T-cell (primary cell): ENCODE results near the gene NOP10. TPM values are rescaled to one million over a fixed set of nuclear protein-coding genes. Genes with fewer than 3 reads are reported as not detected.

Source experiments
- ATAC-seq, 4 experiments: fragments of 200-7000 bp in 3 of 4; fragments of 150-1000 bp in 1 of 4; cut with Tn5 transposase; replicated peaks in 1 of 4; 1 replicate in 3 of 4; 2 replicates in 1 of 4; pipeline ENCODE4 v1.10.0; 2021; ENCODE audit warnings: moderate library complexity in 3 of 4, mild to moderate bottlenecking in 2 of 4, moderate number of reproducible peaks in 1 of 4
- CTCF ChIA-PET, 2 donors: fragments of 300-600 bp; sonication (Branson Sonifier 250); formaldehyde crosslinking; loops; one replicate each; lab custom pipeline; 2022; ENCODE audit warnings: antibody characterized with exemption in 2 of 2; lab: Charles Lee
- POLR2A ChIA-PET, 2 donors: fragments of 300-600 bp; sonication (Branson Sonifier 250); formaldehyde crosslinking; loops; one replicate each; lab custom pipeline; 2022; ENCODE audit warnings: antibody characterized with exemption in 2 of 2; lab: Charles Lee
- DNase-seq, 35 experiments: peaks; one replicate each; pipeline versions ENCODE4 v3.0.0 to v3.0.0-alpha.2; 2013 to 2023
- H3K27ac ChIP-seq: one replicate; pipeline ENCODE4 v1.5.1; 2013; ENCODE audit warnings: low read length
- H3K27me3 ChIP-seq, 2 experiments: replicated peaks in 1 of 2; 1 replicate in 1 of 2; 2 replicates in 1 of 2; pipeline versions ENCODE4 v1.6.1 to v1.7.0; 2013; ENCODE audit warnings: low read length in 1 of 2, mixed read lengths in 1 of 2; ENCODE audit not compliant: control insufficient read depth in 2 of 2, insufficient read depth in 2 of 2; ENCODE audit errors: extremely low read depth in 1 of 2
- H3K36me3 ChIP-seq, 2 donors: 1 replicate in 1 of 2; 2 replicates in 1 of 2; pipeline versions ENCODE4 v1.6.1 to v1.7.0; 2013; ENCODE audit warnings: low read length in 1 of 2; ENCODE audit not compliant: control insufficient read depth in 2 of 2, insufficient read depth in 1 of 2; ENCODE audit errors: extremely low read depth in 1 of 2
- H3K4me1 ChIP-seq, 2 experiments: 1 replicate in 1 of 2; 2 replicates in 1 of 2; pipeline versions ENCODE4 v1.6.1 to v1.7.0; 2013; ENCODE audit warnings: low read length in 2 of 2, mixed read lengths in 1 of 2; ENCODE audit not compliant: insufficient read depth in 2 of 2, control insufficient read depth in 1 of 2; ENCODE audit errors: extremely low read depth in 1 of 2
- H3K4me3 ChIP-seq, 2 donors: 1 replicate in 1 of 2; 2 replicates in 1 of 2; pipeline versions ENCODE4 v1.5.1 to v1.7.0; 2013; ENCODE audit warnings: mild to moderate bottlenecking in 2 of 2, low read length in 1 of 2, moderate library complexity in 1 of 2; ENCODE audit not compliant: control insufficient read depth in 1 of 2; ENCODE audit errors: extremely low read depth in 1 of 2
- H3K9me3 ChIP-seq: 2 replicates; pipeline ENCODE4 v1.7.0; 2013
- H3K27ac Mint-ChIP-seq, 2 donors: one replicate each; pipeline ENCODE4 v1.8.0; 2020 to 2021; ENCODE audit warnings: mild to moderate bottlenecking in 2 of 2, mixed read lengths in 2 of 2
- H3K27me3 Mint-ChIP-seq, 2 donors: one replicate each; pipeline ENCODE4 v1.8.0; 2021 to 2022; ENCODE audit warnings: mixed read lengths in 2 of 2
- H3K36me3 Mint-ChIP-seq: one replicate; pipeline ENCODE4 v1.8.0; 2021; ENCODE audit warnings: mixed read lengths
- H3K4me1 Mint-ChIP-seq, 3 donors: one replicate each; pipeline ENCODE4 v1.8.0; 2020 to 2022; ENCODE audit warnings: mixed read lengths in 3 of 3, mild to moderate bottlenecking in 1 of 3
- H3K4me3 Mint-ChIP-seq, 3 donors: one replicate each; pipeline ENCODE4 v1.8.0; 2020 to 2022; ENCODE audit warnings: mild to moderate bottlenecking in 3 of 3, mixed read lengths in 3 of 3, moderate library complexity in 3 of 3
- H3K9me3 Mint-ChIP-seq, 3 donors: one replicate each; pipeline ENCODE4 v1.8.0; 2020 to 2022; ENCODE audit warnings: mixed read lengths in 3 of 3
- WGBS: methylation state at CpG from one replicate; pipeline ENCODE4 v1.1.5; 2013; ENCODE audit warnings: missing lambda C conversion rate; ENCODE audit not compliant: insufficient coverage; 5-methylcytosine and 5-hydroxymethylcytosine counted together
- total RNA-seq, 35 experiments: library from RNA in 6 of 35; stranded (reverse) in 6 of 35; fragments of 120-200 nt in 1 of 35; gene quantifications; one replicate each; pipeline versions ENCODE4 v1.2.1 to v1.2.4 and lab custom pipeline; 2013 to 2026

NOP10 gene
- total RNA-seq, 5 donors from 2014 or later (not counting 1 experiment from before 2014, with no cell fraction given) = 38.2 to 88.9 (median 68.8) TPM

DNA sequence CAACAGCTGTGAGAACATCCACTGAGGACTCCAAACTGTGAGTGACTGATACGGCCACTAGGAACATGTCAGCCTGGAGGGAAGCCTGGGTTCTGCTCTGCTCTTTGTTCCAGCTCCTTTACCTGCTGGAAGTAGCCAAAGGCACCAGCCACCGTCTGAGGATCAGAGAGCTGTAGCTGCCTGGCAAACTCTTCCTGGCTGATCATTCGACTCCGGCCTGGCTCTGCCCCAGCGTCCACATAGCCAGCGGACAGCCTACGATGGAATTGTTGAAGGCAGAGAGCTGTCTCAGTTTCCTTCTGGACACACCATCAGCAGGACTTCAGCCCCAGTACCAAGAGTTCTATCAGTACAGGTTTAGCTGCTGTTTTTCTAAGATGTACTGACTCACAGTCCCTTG, 18.3 kb upstream of the NOP10 start:
- peaks cover 5 to 20% of the 10 kb centered on the region in 2 experiments for H3K4me1 ChIP-seq
- ATAC-seq (no peak), DNase-seq (no peak)
- no peak overlapping the region for H3K27ac Mint-ChIP-seq
- no peaks in the 10 kb centered on the region for H3K9me3 ChIP-seq
- CTCF ChIA-PET = interaction anchor here in 1 of 2 donors (1.0 kb wide), 1 partner anchor 119 kb away, joined by 3 read pairs; no protein-coding TSS in a partner anchor
- 92% methylated on average over 7 of the region's 7 CpGs for WGBS
- peaks cover 2 to 64% of the 10 kb centered on the region in 2 donors for H3K36me3 ChIP-seq
- no peak overlapping the region for H3K27ac ChIP-seq
- no peaks in the 10 kb centered on the region for H3K27me3 Mint-ChIP-seq
- H3K4me1 Mint-ChIP-seq = peaks cover 18 to 27% (median 22%) of the 10 kb centered on the region in 3 donors
- peaks cover 42% of the 10 kb centered on the region for H3K36me3 Mint-ChIP-seq
- H3K4me3 ChIP-seq = no peak overlapping the region
- POLR2A ChIA-PET = interaction anchor here in 1 of 2 donors (0.6 to 0.7 kb wide), 3 partner anchors 9 to 33 kb away, joined by 3 to 14 read pairs (median 10); partner anchors contain the start of gene NOP10
- H3K27me3 ChIP-seq = no peaks in the 10 kb centered on the region
- no peaks in the 10 kb centered on the region for H3K9me3 Mint-ChIP-seq
- no peak overlapping the region for H3K4me3 Mint-ChIP-seq

DNA sequence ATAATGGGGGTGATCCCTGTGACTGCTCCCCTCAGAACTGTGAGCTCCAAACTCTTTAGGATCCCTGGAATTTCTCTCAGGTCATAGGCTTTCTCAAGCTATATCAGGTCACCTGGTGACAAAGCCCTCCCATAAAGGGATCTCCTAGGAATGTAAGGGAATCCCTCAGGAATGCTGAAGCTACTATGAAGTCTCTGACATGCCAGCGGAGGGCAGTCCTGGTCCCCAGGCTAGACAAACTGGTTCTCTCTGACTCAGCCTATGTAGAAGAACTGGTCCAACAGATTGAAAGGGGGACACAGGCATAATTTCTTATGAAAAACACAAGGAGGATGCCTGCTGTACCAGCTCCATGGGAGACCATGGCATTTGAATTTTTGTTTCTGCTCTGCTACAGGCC, 17.4 kb upstream of the NOP10 start:
- WGBS = no CpG with 5 or more reads among the region's 1 CpG
- Mint-ChIP-seq H3K9me3 (no peaks in the 10 kb centered on the region), H3K4me1 (peaks cover 8 to 17% (median 14%) of the 10 kb centered on the region in 3 donors), H3K36me3 (peaks cover 47% of the 10 kb centered on the region), H3K27me3 (no peaks in the 10 kb centered on the region), H3K4me3 (no peak overlapping the region), H3K27ac (no peak overlapping the region)
- ATAC-seq (no peak), DNase-seq (no peak)
- peaks cover 2 to 69% of the 10 kb centered on the region in 2 donors for H3K36me3 ChIP-seq
- no peaks in the 10 kb centered on the region for H3K27me3 ChIP-seq
- ChIA-PET CTCF (interaction anchor here (0.7 to 1.0 kb wide), 2 partner anchors 17 to 118 kb away, joined by 3 to 4 read pairs; partner anchors contain the start of genes NOP10 (in 1 of the 2) and NUTM1 (in 1 of the 2)), POLR2A (no interaction called here)
- H3K9me3 ChIP-seq = no peaks in the 10 kb centered on the region
- peaks cover 0 to 10% of the 10 kb centered on the region in 2 experiments for H3K4me1 ChIP-seq
- H3K27ac ChIP-seq = no peak overlapping the region
- H3K4me3 ChIP-seq = no peak overlapping the region

DNA sequence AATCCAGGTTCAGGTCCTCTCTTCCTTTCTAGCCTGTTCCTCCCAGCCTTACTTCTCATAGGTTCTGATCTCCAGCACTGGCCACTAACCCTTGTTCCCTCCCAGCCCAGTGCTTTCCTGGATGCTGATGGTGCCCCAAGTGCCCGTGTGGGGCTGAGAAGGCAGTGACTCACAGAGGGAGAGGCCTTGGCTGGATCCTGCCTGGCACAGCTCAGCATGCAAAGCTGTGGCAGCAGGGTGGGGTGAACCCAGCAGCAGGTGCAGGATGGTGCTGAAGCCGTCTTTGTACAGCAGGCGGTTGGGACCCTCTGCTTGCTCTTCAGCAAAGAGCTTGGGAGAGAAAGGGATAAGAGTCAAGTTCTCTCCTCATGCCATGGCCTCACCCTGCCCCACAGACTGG, 16.5 kb upstream of the NOP10 start:
- Histone ChIP-seq H3K9me3 (no peaks in the 10 kb centered on the region), H3K4me1 (peaks cover 0 to 2% of the 10 kb centered on the region in 2 experiments), H3K27me3 (no peaks in the 10 kb centered on the region), H3K4me3 (no peak overlapping the region), H3K27ac (no peak overlapping the region), H3K36me3 (peaks cover 2 to 74% of the 10 kb centered on the region in 2 donors)
- no CpG with 5 or more reads among the region's 3 CpGs for WGBS
- DNase-seq (no peak), ATAC-seq (no peak)
- Mint-ChIP-seq H3K36me3 (peaks cover 51% of the 10 kb centered on the region), H3K9me3 (no peaks in the 10 kb centered on the region), H3K27ac (no peak overlapping the region), H3K4me3 (no peak overlapping the region), H3K27me3 (no peaks in the 10 kb centered on the region), H3K4me1 (peaks cover 0 to 11% (median 6%) of the 10 kb centered on the region in 3 donors)
- POLR2A ChIA-PET = no interaction called here
- CTCF ChIA-PET = no interaction called here

GRCh38 chr15:34358948-34359347, 16.0 kb upstream of the NOP10 start:
- no peak overlapping the region for H3K4me3 ChIP-seq
- no peaks in the 10 kb centered on the region for H3K9me3 ChIP-seq
- H3K4me1 ChIP-seq = peaks cover 0 to 2% of the 10 kb centered on the region in 2 experiments
- H3K4me1 Mint-ChIP-seq = peaks cover 0 to 11% (median 6%) of the 10 kb centered on the region in 3 donors
- POLR2A ChIA-PET = no interaction called here
- no peaks in the 10 kb centered on the region for H3K27me3 ChIP-seq
- H3K27ac Mint-ChIP-seq = no peak overlapping the region
- H3K36me3 Mint-ChIP-seq = peaks cover 54% of the 10 kb centered on the region
- no peak for DNase-seq
- no peaks in the 10 kb centered on the region for H3K9me3 Mint-ChIP-seq
- H3K4me3 Mint-ChIP-seq = no peak overlapping the region
- no peak for ATAC-seq
- H3K36me3 ChIP-seq = peaks cover 2 to 72% of the 10 kb centered on the region in 2 donors
- CTCF ChIA-PET = interaction anchor here in 1 of 2 donors (1.3 kb wide), 1 partner anchor 8 kb away, joined by 3 read pairs; the partner anchor contains the start of gene LPCAT4
- no peaks in the 10 kb centered on the region for H3K27me3 Mint-ChIP-seq
- WGBS = 100% methylated on average over 1 of the region's 4 CpGs
- H3K27ac ChIP-seq = no peak overlapping the region

DNA sequence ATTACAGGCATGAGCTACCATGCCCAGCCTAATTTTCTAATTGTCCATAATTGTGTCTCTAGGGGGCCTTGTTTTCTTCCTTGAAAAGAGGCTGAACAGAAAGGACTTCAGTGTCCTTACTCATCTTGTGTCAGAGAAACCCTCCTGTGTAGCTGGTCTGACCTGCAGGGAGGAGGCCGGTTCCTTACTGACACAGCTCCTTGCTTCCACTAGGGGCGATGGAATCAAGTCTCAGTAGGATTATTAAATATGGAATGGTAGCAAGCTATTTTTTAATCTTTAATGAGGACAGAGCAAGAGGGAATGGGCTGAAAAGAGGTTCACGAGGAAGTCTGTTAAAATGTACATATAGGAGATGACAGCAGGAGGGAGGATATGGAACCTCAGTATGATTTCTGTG, 15.4 kb upstream of the NOP10 start:
- Mint-ChIP-seq H3K36me3 (peaks cover 54% of the 10 kb centered on the region), H3K4me3 (no peak overlapping the region), H3K9me3 (no peaks in the 10 kb centered on the region), H3K27me3 (no peaks in the 10 kb centered on the region), H3K4me1 (peaks cover 0 to 11% (median 4%) of the 10 kb centered on the region in 3 donors), H3K27ac (no peak overlapping the region)
- POLR2A ChIA-PET = no interaction called here
- ATAC-seq = no peak
- H3K27ac ChIP-seq = no peak overlapping the region
- DNase-seq = no peak
- H3K27me3 ChIP-seq = no peaks in the 10 kb centered on the region
- no peak overlapping the region for H3K4me3 ChIP-seq
- no peaks in the 10 kb centered on the region for H3K9me3 ChIP-seq
- H3K4me1 ChIP-seq = peaks cover 0 to 2% of the 10 kb centered on the region in 2 experiments
- WGBS = 100% methylated on average over 1 of the region's 3 CpGs
- CTCF ChIA-PET = interaction anchor here (0.7 to 1.3 kb wide), 5 partner anchors 9 to 74 kb away, joined by 3 to 8 read pairs (median 4); partner anchors contain the start of genes LPCAT4 (in 2 of the 2) and NOP10 (in 1 of the 2)
- peaks cover 2 to 68% of the 10 kb centered on the region in 2 donors for H3K36me3 ChIP-seq

DNA sequence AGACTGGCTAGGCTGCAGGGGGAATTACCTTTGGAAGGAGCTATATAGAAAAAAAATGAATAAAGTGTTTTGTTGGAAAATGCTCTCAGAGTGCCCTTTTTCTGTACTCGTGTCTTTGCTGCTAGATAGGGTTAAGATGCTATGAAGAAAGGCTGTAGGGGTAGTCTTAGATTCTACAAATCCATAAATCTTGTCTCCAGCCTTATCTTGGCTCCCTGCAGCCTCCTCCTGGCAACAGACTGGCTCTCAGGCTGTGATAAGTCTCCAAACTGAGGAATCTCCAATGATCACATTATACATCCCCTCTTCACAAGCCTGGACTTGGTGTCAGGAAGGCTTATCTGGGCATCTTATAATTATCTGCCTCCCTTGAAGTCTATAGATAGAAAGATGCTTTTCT, 14.7 kb upstream of the NOP10 start:
- H3K36me3 Mint-ChIP-seq = peaks cover 49% of the 10 kb centered on the region

More for the DNA sequence above, 14.7 kb upstream of the NOP10 start:
- DNase-seq (no peak), ATAC-seq (no peak)
- Histone ChIP-seq H3K4me3 (no peak overlapping the region), H3K27ac (no peak overlapping the region), H3K4me1 (peaks cover 0 to 2% of the 10 kb centered on the region in 2 experiments), H3K27me3 (no peaks in the 10 kb centered on the region), H3K36me3 (peaks cover 2 to 61% of the 10 kb centered on the region in 2 donors), H3K9me3 (no peaks in the 10 kb centered on the region)
- WGBS = no CpG with 5 or more reads among the region's 1 CpG
- ChIA-PET POLR2A (no interaction called here), CTCF (interaction anchor here (0.7 to 1.3 kb wide), 4 partner anchors 9 to 75 kb away, joined by 3 to 4 read pairs (median 4); partner anchors contain the start of gene LPCAT4 (in 2 of the 2))
- no peak overlapping the region for H3K27ac Mint-ChIP-seq
- H3K4me3 Mint-ChIP-seq = no peak overlapping the region
- H3K9me3 Mint-ChIP-seq = no peaks in the 10 kb centered on the region
- H3K4me1 Mint-ChIP-seq = peaks cover 0 to 5% (median 0%) of the 10 kb centered on the region in 3 donors
- no peaks in the 10 kb centered on the region for H3K27me3 Mint-ChIP-seq
